HPDE6-E6E7 (cell line): ENCODE results near the gene WDR33.

Source experiments
- DNase-seq: peaks from one replicate; pipeline ENCODE4 v3.0.0; 2011; ENCODE audit warnings: missing footprints; ENCODE audit errors: extremely low spot score

Gene WDR33

DNA sequence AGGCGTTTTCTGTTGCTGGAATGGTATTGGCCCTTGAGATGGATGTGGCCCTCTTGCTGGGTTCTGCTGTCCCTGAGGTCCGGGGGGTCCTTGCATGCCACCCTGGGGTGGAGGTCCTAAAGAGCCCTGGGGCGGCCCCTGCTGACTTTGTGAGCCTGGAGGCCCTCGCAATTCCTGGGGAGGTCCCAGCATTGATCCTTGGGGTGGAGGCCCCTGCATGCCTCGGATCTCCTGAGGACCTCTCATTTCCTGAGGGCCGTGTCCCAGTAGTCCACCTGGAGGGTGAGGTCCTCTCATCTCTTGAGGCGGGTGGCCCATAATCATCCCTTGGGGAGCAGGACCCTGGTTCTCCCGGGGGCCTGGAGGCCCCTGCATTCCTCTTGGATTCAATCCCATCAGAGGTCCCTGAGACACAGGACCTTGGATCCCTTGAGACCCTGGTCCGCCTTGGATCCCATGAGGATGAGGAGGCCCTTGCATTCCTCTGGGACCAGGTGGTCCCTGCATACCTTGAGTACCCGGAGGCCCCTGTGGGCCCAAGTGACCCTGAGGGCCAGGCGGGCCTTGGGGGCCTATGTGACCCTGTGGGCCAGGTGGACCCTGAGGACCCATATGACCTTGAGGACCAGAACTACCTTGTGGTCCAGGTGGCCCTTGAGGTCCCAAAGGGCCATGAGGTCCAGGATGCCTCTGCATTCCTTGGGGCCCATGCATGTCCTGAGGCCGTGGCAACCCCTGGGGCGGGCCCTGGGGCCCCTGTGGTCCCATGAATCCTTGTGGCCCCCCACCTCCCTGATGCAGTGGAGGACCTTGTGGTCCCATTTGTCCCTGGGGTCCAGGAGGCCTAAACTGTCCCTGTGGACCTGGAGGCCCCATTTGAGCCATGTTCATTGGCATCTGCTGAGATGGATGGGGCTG, 91.4 kb downstream of the WDR33 start:
- DNase-seq, result no peak

DNA sequence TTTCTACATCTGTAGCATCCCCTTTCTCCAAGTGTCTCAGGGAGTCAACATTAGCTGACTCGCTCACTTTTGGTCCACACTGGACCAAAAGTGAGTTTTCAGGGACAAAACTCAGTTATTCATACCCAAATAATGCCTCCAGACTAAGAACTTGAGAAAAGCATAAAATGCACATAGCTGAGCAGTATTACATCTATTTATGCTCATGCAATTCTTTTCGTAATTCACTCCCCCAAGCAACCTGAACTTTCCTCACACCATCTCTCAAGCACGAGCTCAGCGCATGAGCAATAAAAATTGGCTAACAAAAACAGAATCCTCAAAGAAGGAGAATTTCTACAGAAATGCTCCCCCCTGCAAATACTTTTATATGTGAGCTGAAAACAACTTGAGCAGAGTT, 92.7 kb downstream of the WDR33 start:
- DNase-seq, result no peak

DNA sequence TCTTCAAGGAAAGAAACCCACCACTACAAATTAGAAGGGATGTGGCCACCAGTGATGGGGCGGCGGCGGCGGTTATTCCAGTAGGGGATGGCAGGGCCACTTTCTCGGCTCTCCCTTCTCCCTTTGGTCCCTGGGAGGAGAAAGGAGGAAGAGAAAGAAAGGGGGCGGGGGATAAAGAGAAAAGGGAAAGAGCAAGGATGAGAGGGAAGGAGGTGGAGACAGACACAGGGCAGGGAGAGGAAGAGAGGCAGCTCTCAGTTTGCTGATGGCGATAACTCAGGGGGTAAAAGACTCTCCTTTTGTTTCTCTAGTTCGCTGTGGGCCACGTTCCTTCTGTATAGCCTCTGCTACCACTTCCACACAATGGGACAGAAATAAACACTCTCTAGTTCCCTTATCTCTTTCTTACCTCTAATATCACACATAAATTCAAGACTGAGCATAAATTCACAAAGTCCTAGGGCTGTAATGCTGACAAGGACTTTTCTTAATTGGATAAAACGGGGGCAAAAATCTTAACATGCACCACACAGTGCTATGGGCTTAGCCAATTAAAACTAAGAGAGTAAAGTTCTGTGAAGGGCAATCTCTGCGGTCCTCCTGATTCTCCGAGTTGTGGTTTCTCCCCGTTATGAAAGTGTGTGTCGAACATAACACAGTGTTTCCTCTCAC, 95.1 kb downstream of the WDR33 start:
- no peak for DNase-seq

DNA sequence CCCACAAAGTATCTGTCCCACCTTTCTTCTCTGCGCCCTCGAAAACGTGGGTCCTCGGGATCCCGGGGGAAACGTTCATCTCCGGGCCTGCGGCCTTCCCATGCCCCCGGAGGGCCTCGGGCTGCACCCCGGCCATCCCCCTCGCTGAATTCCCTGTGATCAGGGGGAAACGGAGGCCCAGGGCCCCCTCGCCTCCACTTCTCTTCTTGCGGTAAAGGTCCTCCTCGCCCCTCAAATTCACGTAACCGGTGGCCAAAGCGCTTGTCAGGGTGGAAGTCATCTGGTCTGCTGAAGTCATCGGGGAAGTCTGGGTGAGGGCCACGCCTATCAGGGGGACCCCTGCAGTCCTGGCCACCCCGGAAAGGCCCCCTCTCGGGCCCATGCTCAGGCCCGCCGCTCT, 97.4 kb downstream of the WDR33 start:
- DNase-seq, result no peak

DNA sequence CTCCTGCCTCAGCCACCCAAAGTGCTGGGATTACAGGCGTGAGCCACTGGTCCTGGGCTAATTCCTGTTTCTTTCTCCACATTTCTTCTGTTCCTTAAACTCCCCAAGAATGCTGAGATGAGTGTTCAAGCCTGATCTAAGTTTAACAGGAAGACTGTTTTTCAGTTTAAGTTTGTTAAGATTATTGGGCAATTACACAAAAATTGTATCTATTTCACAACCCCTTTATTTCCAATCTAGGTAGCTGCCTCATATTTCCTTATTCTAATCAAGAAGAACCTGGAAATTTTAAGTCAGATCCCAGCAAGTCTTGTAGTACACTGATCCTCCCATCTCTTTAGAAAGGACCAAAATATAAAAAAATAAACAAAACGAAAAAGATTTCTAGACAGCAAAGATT, 98.0 kb downstream of the WDR33 start:
- DNase-seq, result no peak

DNA sequence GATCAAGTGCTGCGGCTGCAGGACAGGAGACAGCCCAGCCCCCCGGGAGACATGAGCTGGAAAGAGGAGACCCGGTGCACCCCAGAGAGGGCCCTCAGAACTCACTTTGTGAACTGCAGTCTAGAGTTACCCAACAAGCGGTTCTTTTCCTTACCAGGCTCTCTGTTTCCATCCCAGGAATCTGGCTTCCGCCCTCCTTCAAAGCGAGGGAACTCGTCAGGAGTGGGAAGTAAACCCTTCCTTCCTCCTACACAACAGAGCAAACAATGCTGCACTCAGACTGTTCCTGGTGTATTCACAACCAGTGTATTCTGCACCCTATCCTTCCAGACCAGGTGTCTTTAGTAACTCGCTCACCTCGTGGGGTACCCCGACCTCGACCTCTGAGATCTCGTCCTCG, 101.6 kb downstream of the WDR33 start:
- no peak for DNase-seq

DNA sequence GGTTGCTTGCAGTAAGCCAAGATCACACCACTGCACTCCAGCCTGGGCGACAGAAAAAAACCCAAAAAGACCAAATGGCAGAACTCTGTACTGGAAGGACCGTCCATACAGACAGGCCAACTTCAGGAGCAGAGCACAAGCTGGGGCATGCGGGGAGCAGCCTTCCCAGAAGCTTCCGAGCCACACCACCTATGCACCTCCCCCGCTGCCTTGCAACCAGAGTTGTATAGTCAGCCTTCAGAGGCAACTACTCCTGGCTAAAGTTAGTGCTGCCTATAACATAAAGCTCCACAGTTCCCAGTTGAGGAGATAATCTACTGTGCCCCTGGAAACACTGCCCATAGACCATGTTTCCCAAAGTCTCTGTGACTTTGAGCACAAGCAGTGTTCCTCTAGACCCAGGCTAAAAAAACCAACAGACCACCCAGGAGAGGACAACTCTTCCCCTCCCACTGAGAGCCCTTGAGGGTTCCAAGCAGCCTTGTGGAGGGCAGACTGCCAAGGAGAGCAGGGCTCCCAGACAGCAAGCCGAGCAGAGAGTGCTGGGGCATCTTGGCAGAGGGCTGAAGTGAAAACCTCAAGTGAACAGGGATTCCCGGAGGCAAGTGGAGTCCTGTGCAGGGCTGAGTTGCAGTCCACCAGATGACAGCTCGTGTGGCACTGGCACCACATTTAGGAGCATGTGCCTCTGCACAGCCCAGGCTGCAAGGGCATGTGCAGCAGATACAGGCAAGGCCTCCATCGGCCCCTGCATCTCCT, 102.9 kb downstream of the WDR33 start:
- no peak for DNase-seq

DNA sequence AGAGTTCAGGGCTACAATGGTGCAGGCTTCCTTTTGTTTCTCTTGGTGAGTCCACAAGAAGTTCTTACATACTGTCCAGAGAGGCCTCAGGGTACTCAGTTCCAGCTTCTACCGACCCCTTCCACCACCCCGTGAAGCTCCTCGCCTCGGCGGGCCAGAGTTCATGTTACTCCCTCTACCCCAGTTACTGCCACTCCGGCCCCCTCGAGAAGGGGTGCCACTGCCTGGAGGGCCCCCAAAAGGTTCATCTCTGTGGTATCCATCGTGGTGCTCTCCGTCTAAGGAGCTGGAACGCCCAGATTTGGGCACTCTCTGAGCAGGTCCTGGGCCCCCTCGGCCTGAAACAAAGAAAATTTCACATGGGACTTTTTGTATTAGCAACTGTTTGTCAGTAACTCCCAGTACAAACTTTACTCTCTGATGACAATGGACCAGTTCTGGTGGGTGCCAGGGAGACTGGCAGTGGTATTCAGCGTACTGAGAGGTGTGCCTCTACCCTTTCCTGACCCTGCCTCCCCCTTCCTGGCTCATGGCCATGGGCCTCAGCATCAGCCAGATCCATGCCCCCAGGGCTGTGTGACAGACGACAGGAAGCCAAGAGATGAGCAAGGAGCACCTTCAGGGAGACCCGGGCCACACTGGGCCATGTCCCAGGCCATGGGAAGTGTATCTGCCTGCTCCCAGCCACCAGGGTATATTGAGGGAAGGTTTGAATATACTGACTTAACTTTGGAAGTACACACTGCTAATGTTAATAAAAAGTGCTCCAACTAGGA, 104.6 kb downstream of the WDR33 start:
- no peak for DNase-seq

DNA sequence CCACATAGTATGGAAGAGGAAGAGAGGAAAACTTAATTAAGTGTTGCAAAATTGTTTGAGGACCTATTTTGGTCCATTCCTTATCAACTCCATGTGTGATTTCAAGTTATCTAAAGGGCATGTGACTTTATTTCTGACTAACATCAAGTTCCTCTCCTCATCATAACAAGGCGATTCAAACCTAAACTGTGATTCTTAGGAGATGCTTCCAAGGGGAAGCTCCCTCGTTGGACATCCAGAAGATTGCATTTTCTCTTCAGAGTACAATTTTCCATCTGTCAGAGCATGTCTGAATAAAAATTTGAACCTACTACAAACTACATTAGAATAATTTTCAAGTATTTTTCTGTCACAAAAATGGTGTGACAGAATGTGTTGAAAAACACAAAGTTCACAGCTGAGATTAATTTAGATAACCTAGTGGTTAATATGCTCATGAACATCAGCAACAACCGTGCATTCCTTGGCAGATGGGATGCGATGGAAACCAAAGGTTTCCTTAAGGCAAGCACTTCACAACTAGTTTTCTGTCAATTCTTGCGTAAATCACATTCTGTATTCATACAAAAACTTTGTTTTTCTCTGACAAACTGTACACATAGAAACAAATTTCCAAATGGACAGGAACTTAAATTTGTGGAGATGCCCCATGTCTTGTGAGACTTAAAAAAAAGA, 105.4 kb downstream of the WDR33 start:
- DNase-seq, result no peak

DNA sequence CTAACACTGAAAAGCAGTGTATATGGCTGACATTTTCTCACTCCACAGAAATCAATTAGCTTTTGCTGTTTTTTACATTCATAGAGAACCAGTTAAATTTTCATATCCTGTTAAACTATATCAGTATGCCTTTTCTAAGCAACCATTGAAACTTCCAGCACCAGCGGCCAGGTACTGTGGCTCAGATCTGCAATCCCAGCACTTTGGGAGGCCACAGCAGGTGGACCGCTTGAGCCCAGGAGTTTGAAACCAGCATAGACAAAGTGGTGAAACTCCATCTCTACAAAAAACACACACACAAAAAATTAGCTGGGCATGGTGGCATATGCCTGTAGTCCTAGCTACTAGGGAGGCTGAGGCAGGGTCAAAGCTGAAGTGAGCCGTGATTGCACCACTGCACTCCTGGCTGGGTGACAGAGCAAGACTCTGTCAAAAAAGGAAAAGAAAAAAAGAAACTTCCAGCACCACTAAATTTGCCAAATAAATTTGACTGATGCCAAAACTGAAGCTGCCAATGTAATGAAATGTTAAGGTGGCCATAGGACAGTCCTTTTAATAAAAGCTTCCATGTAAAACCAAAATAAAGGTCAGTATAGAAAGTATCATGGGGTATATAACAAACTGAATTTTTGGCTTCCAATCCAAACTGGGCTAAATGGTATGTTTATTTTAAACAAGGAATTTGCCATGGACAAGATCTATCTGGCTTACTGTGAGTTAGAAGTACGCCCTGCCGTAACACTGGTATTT, 106.2 kb downstream of the WDR33 start:
- no peak for DNase-seq

DNA sequence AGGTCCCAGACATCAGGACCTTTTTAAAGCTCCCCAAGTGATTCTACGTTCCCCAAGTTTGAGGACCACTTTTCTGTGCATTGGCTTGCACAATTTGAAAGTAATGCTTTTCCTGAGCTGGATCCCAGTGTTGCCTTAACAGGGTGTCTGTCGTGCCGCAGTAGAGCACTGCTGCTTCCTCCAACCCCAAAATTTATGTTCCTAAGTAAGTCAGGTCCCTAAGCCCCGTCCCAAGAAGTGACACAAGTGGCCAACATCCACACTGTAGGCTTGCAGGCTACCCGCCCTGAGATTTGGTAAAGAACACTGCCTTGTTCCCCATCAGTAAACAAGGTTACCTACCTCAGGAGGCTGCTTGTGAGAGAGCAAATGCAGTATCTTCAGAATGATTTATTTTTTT, 107.7 kb downstream of the WDR33 start:
- DNase-seq, result no peak

DNA sequence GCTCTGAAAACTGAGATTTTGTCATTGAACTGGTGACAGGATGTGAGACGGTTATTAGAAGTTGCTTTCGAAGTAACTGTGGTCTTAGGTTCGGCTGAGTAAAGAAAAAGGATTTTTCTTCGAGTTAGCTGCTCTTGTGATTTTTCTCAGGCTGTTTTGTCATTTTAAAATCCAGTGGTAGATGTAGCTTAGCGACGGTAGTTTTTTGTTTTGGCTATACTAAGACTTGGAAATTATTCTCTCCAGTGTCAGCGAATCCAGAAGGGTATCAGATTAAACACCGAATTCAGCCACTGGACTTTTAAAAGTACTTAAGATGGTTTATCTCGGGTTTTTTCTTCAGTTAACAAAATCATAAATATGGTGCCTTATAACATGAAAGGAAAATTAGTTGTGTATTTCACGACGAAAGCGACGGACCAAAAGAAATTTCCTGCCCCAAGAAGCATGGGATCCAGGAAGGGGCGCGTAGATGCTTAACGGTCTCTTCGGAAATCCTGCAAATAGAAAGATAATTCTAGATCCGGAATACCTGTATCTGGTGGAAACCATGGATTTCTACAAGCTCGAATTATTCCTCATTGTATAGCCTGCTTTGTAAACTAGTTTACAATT, 108.5 kb downstream of the WDR33 start:
- no peak for DNase-seq

DNA sequence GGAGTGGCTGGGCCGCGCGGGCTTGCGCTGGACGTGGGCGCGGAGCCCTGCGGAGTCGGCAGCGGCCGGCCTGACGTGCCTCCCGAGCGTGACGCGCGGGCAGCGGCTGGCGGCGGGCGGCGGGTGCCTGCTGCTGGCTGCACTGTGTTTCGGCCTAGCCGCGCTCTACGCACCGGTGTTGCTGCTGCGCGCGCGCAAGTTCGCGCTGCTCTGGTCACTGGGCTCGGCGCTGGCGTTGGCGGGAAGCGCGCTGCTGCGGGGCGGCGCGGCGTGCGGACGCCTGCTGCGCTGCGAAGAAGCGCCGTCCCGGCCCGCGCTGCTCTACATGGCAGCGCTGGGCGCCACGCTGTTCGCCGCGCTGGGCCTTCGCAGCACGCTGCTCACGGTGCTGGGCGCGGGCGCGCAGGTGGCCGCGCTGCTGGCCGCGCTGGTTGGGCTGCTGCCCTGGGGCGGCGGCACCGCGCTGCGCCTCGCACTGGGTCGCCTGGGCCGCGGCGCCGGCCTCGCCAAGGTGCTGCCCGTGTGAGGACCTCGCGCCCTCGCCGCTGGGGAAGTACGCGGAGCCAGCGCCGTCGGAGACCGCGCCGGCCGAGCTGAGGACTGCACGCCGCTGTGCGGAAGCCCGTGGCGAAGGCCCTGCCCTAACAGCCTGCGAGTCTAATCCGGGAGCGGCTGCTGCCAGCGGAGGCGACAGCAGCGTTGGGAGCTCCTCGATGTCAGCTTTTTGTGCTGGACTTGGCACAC, 109.1 kb downstream of the WDR33 start:
- peak; percentile 80 for DNase-seq

DNA sequence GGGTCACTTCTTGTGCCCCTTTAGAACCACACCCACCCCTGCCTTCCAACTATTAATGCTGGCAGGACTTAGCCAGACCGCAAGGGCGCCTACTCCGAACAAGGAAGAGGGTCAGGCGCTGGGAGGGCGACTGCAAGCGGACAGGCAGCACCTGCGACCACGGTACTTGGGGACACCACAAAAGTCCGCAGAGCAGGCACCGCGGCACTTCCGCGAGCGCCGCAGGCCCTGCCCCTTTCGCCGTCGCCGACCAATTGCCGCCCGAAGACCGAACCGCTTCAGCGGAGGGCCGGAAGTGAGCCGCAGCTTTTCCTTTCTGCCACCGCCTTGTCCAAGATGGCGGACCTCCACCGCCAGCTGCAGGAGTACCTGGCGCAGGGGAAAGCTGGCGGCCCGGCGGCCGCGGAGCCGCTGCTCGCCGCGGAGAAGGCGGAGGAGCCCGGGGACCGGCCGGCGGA, 109.7 kb downstream of the WDR33 start, which contains the start of gene SFT2D3:
Gene SFT2D3 (plus strand): TSS at position 305 of the 458 bp plus-strand sequence. CDS start 32 bp downstream, at position 337.
- DNase-seq, result peak; percentile 90

DNA sequence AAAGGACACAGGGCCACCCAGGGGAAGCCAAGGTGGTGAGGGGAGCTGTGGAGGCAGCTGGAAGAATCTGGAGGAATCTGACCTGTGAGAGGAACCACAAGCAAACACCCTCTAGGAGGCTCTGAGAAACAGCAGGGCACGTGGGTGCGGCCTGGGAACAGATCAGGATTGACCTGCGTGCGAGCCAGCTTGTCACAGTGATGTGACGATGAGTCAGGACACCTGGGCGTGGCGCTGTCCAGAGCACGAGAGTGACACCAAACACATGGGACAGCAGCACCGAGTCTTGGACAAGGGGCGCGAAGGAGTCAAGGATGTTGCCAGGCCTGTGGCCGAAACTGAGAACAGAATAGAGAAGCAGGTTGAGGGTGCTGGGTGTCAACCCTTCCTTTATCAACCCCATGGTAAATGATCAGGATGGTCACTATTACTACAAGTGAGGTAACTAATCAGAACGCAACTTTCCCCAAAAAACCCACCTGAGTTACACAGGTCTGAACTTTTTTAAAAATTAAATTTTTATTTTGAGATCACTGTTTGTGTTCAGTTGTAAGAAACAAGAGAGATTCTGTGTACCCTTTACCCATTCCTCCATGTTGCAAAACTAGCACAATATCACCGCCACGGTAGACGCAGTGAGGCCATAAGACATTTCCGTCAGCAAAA, 110.3 kb downstream of the WDR33 start:
- no peak for DNase-seq

DNA sequence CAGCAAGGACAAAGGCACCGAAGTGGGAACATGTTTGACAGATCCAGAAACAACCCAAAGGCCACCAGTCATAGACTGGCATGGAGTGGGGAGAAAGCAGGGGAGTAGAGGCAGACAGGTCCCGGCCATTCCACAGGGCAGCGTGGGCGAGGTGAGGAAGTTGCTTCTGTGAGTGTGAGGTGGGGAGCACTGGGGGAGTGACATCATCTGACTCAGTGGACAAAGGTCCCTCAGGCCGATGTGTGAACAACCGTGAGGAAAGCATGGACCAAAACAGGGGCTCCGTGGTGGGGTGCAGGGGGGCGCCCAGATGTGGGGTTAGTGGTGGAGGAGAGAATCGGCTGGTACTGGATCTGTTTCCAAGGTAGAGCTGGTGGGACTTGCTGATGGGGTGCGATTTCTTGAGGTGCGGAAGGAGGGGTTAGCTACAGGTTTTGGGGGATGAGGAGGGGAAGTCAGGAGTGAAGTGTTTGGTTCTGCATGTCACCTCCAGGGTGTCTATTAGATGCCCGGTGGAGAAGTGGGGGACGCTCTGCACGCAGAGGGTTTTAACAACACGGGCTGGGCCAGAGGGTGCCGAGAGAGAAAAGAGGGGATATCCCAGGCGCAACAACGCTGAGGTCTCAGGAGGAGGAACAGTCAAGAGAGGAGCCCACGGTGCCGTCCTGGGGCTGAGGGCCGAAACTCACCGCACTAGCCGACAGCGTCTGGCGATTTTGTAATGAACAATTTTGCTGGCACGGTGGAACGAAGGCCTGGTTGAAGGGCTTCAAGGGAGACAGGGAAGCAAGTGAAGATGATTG, 112.2 kb downstream of the WDR33 start:
- no peak for DNase-seq

DNA sequence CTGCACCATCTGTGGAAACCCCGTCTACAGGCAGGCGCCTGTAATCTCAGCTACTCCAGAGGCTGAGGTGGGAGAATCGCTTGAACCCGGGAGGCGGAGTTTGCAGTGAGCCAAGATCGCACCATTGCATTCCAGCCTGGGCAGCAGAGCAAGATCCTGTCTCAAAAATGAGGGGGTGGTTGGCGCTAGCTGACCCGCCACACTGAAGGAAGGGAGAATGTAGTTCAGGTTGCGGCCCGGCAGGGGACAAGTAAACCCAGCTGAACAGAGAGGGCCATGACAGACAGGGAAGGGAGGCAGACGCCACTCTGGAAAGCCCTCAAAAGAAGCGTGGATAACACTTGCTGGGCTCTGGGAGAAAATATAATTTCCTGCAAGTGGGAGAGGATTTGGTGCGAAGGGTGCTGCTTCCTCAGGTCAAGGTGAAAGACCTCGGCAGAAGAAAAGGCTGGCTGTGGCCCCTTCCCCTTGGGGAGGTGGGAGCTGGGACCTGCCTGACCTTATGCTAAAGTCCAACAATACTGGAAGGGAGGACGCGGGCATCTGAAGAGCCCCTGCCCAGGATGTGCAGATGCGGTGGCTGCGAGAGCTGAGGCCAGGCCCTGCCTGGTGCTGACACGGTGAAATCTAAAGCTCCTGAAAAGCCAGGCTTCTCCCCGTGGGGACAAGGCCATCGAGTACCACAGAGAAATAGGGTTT, 113.3 kb downstream of the WDR33 start:
- no peak for DNase-seq
